TTC549 (cell line): ENCODE results near the gene CACNA1B.
"Not testable (repeated sequence)": the region's sequence is repeated elsewhere in the genome, so short reads cannot be mapped to it uniquely, and the experiment has no call there.

ENCODE experiments used
- FAIRE-seq: peaks from 2 replicates; lab custom pipeline; 2012; peaks lifted over from hg19 to GRCh38; lab: Jason Lieb, UNC

The CACNA1B gene

GRCh38 chr9:138099803-138100598 is 222.4 kb downstream of the CACNA1B start:
- no peak for FAIRE-seq

- no peak for FAIRE-seq
These were observed 223.2 kb downstream of the CACNA1B start for GRCh38 chr9:138100711-138101350.

GRCh38 chr9:138101444-138102234 is 224.1 kb downstream of the CACNA1B start:
- FAIRE-seq: no peak

GRCh38 chr9:138102246-138103051 is 224.9 kb downstream of the CACNA1B start:
- FAIRE-seq: no peak

- no peak for FAIRE-seq
These were observed 225.7 kb downstream of the CACNA1B start for GRCh38 chr9:138103111-138103848.

GRCh38 chr9:138103849-138104206 is 226.2 kb downstream of the CACNA1B start:
- FAIRE-seq: no peak

- no peak for FAIRE-seq
These were observed 226.9 kb downstream of the CACNA1B start for GRCh38 chr9:138104251-138105122.

GRCh38 chr9:138105123-138105415 is 227.5 kb downstream of the CACNA1B start:
- no peak for FAIRE-seq

GRCh38 chr9:138105561-138106505 is 228.3 kb downstream of the CACNA1B start:
- no peak for FAIRE-seq

GRCh38 chr9:138107039-138107438 is 229.5 kb downstream of the CACNA1B start:
- not testable (repeated sequence) for FAIRE-seq

- no peak for FAIRE-seq
These were observed 234.0 kb downstream of the CACNA1B start for GRCh38 chr9:138111607-138112006.

GRCh38 chr9:138112090-138112748 is 234.6 kb downstream of the CACNA1B start:
- FAIRE-seq: no peak

GRCh38 chr9:138112791-138113600 is 235.4 kb downstream of the CACNA1B start:
- no peak for FAIRE-seq

GRCh38 chr9:138113701-138114325 is 236.2 kb downstream of the CACNA1B start:
- FAIRE-seq: not testable (repeated sequence)

GRCh38 chr9:138114501-138115245 is 237.1 kb downstream of the CACNA1B start:
- no peak for FAIRE-seq

- no peak for FAIRE-seq
These were observed 237.9 kb downstream of the CACNA1B start for GRCh38 chr9:138115506-138115905.

GRCh38 chr9:138116521-138116920 is 238.9 kb downstream of the CACNA1B start:
- no peak for FAIRE-seq
